IMR-90 (cell line): ENCODE measurements around the gene CD72. TPM values are rescaled to one million over a fixed set of nuclear protein-coding genes. Genes with fewer than 3 reads are reported as not detected.

Experiments
- ATAC-seq: fragments of 200-7000 bp; cut with Tn5 transposase; 2 replicates; pipeline ENCODE4 v1.9.1; 2020; ENCODE audit warnings: low read depth, mild to moderate bottlenecking, moderate library complexity
- BruUV-seq: library from RNA; stranded (reverse); fragments of 400-500 nt; replicated peaks from 2 replicates; lab custom pipeline; 2021; lab: Mats Ljungman, UMichigan
- CTCF ChIA-PET: fragments of 300-600 bp; formaldehyde crosslinking; extraction: SDS; loops from one replicate; lab custom pipeline; 2021; ENCODE audit warnings: antibody characterized with exemption; lab: Yijun Ruan, JAX
- POLR2A ChIA-PET: fragments of 300-600 bp; sonication (Branson Sonifier 250); formaldehyde crosslinking; loops from one replicate; lab custom pipeline; 2022; ENCODE audit warnings: antibody characterized with exemption; ENCODE audit not compliant: unreplicated experiment; lab: Charles Lee
- DNase-seq: peaks from one replicate; pipeline ENCODE4 v3.0.0; 2013
- H2AFZ ChIP-seq: replicated peaks from 2 replicates; pipeline ENCODE3; 2013; ENCODE audit warnings: low read length, mild to moderate bottlenecking; ENCODE audit not compliant: poor library complexity
- H2AK5ac ChIP-seq: 2 replicates; pipeline ENCODE4 v1.6.1; 2013; ENCODE audit warnings: low read depth, low read length, inconsistent platforms
- H2AK9ac ChIP-seq: replicated peaks from 2 replicates; pipeline ENCODE3; 2013; ENCODE audit warnings: mild to moderate bottlenecking, low read depth, low read length, moderate library complexity; ENCODE audit not compliant: poor library complexity
- H2BK120ac ChIP-seq: 2 replicates; pipeline ENCODE4 v1.6.1; 2013; ENCODE audit warnings: low read depth, low read length, inconsistent platforms
- H2BK15ac ChIP-seq: 3 replicates; pipeline ENCODE4 v1.6.1; 2013; ENCODE audit warnings: low read depth, low read length, inconsistent platforms
- H2BK20ac ChIP-seq: 2 replicates; pipeline ENCODE4 v1.6.1; 2013; ENCODE audit warnings: low read depth, mild to moderate bottlenecking, inconsistent platforms, low read length, moderate library complexity
- H2BK5ac ChIP-seq: 2 replicates; pipeline ENCODE4 v1.6.1; 2013; ENCODE audit warnings: mild to moderate bottlenecking, low read depth, low read length, inconsistent platforms; ENCODE audit not compliant: poor library complexity, severe bottlenecking
- H3K14ac ChIP-seq: replicated peaks from 2 replicates; pipeline ENCODE4 v1.6.1; 2013; ENCODE audit warnings: low read depth, low read length, inconsistent platforms
- H3K18ac ChIP-seq: 2 replicates; pipeline ENCODE4 v1.6.1; 2013; ENCODE audit warnings: low read depth, low read length, control low read depth
- H3K23ac ChIP-seq: 2 replicates; pipeline ENCODE4 v1.6.1; 2013; ENCODE audit warnings: low read depth, low read length, inconsistent platforms
- H3K27ac ChIP-seq: 2 replicates; pipeline ENCODE4 v1.5.1; 2013; ENCODE audit warnings: mild to moderate bottlenecking, control low read depth, low read length; ENCODE audit not compliant: insufficient read depth
- H3K27me3 ChIP-seq: 2 replicates; pipeline ENCODE4 v1.6.1; 2013; ENCODE audit warnings: low read length; ENCODE audit not compliant: control insufficient read depth, insufficient read depth
- H3K36me3 ChIP-seq: 2 replicates; pipeline ENCODE4 v1.6.1; 2013; ENCODE audit warnings: low read length, mixed read lengths; ENCODE audit not compliant: control insufficient read depth, insufficient read depth
- H3K4ac ChIP-seq: 2 replicates; pipeline ENCODE4 v1.6.1; 2013; ENCODE audit warnings: low read depth, low read length, inconsistent platforms
- H3K4me1 ChIP-seq: 2 replicates; pipeline ENCODE4 v1.6.1; 2013; ENCODE audit warnings: low read length, mixed read lengths; ENCODE audit not compliant: control insufficient read depth, insufficient read depth
- H3K4me2 ChIP-seq: 2 replicates; pipeline ENCODE4 v1.6.1; 2013; ENCODE audit warnings: low read depth, mild to moderate bottlenecking, control low read depth, low read length, moderate library complexity
- H3K4me3 ChIP-seq: 2 replicates; pipeline ENCODE4 v1.5.1; 2013; ENCODE audit warnings: low read depth, mild to moderate bottlenecking, control low read depth, low read length, moderate library complexity; ENCODE audit not compliant: insufficient read depth
- H3K56ac ChIP-seq: 2 replicates; pipeline ENCODE4 v1.6.1; 2013; ENCODE audit warnings: low read length, inconsistent platforms; ENCODE audit not compliant: insufficient read depth; ENCODE audit errors: extremely low read depth
- H3K79me1 ChIP-seq, 2 experiments: 2 replicates each; pipeline ENCODE4 v1.6.1; 2013; ENCODE audit warnings: low read length in 2 of 2, inconsistent platforms in 1 of 2, low read depth in 1 of 2
- H3K9ac ChIP-seq: 2 replicates; pipeline ENCODE4 v1.6.1; 2013; ENCODE audit warnings: low read depth, low read length, control low read depth
- H3K9me1 ChIP-seq: 2 replicates; pipeline ENCODE4 v1.6.1; 2013; ENCODE audit warnings: low read length, inconsistent platforms; ENCODE audit not compliant: insufficient read depth
- H3K9me3 ChIP-seq: 2 replicates; pipeline ENCODE4 v1.6.1; 2013; ENCODE audit warnings: low read length; ENCODE audit not compliant: control insufficient read depth, insufficient read depth
- H4K20me1 ChIP-seq: 2 replicates; pipeline ENCODE4 v1.6.1; 2013; ENCODE audit warnings: low read length, inconsistent platforms; ENCODE audit not compliant: insufficient read depth
- H4K5ac ChIP-seq: 2 replicates; pipeline ENCODE4 v1.6.1; 2013; ENCODE audit warnings: mild to moderate bottlenecking, low read depth, low read length, control low read depth
- H4K8ac ChIP-seq, 2 experiments: 2 replicates each; pipeline ENCODE4 v1.6.1; 2013; ENCODE audit warnings: low read depth in 2 of 2, low read length in 2 of 2, control low read depth in 1 of 2, inconsistent platforms in 1 of 2
- H4K91ac ChIP-seq: 2 replicates; pipeline ENCODE4 v1.6.1; 2013; ENCODE audit warnings: low read depth, low read length, inconsistent platforms; ENCODE audit not compliant: insufficient read depth
- BHLHE40 ChIP-seq: fragments of 150-350 bp; IDR thresholded peaks from 2 replicates; pipeline ENCODE4 v1.6.1; 2016; ENCODE audit warnings: mild to moderate bottlenecking, low read depth, low read length
- CEBPB ChIP-seq: IDR thresholded peaks from 2 replicates; pipeline ENCODE4 v1.6.1; 2012; ENCODE audit warnings: low read depth, low read length, improper control_type of control experiment
- CHD1 ChIP-seq: IDR thresholded peaks from 2 replicates; pipeline ENCODE4 v1.6.1; 2012; ENCODE audit warnings: low read depth, low read length, improper control_type of control experiment
- MAFK ChIP-seq: IDR thresholded peaks from 2 replicates; pipeline ENCODE4 v1.6.1; 2012; ENCODE audit warnings: low read depth, low read length, improper control_type of control experiment
- MAZ ChIP-seq: IDR thresholded peaks from 2 replicates; pipeline ENCODE4 v1.6.1; 2012; ENCODE audit warnings: low read depth, mild to moderate bottlenecking, low read length, improper control_type of control experiment, moderate library complexity, borderline replicate concordance
- MXI1 ChIP-seq: IDR thresholded peaks from 2 replicates; pipeline ENCODE4 v1.6.1; 2012; ENCODE audit warnings: low read depth, mild to moderate bottlenecking, low read length, moderate library complexity, borderline replicate concordance
- NFE2L2 ChIP-seq: fragments of 150-350 bp; IDR thresholded peaks from 2 replicates; pipeline ENCODE4 v1.6.1; 2016; ENCODE audit warnings: low read depth, mild to moderate bottlenecking, low read length
- POLR2A ChIP-seq: IDR thresholded peaks from 2 replicates; pipeline ENCODE4 v1.6.1; 2012; ENCODE audit warnings: mild to moderate bottlenecking, low read depth, low read length
- RAD21 ChIP-seq: IDR thresholded peaks from 2 replicates; pipeline ENCODE4 v1.6.1; 2012; ENCODE audit warnings: low read length, improper control_type of control experiment
- RCOR1 ChIP-seq: IDR thresholded peaks from 2 replicates; pipeline ENCODE4 v1.6.1; 2012; ENCODE audit warnings: mild to moderate bottlenecking, low read length, improper control_type of control experiment; ENCODE audit not compliant: insufficient replicate concordance
- RFX5 ChIP-seq: IDR thresholded peaks from 2 replicates; pipeline ENCODE4 v1.8.0; 2012; ENCODE audit warnings: low read depth, mild to moderate bottlenecking, low read length, moderate library complexity
- SMC3 ChIP-seq: fragments of 150-350 bp; IDR thresholded peaks from 2 replicates; pipeline ENCODE4 v1.6.1; 2016; ENCODE audit warnings: low read depth, mild to moderate bottlenecking, antibody characterized with exemption, low read length, moderate library complexity
- WGBS, 2 experiments: methylation state at CpG; one replicate each; pipeline versions ENCODE4 v1.1.5 to v1.1.7; 2013; ENCODE audit warnings: missing lambda C conversion rate in 2 of 2; ENCODE audit not compliant: insufficient read length in 1 of 2; ENCODE audit errors: extremely low coverage in 2 of 2; 5-methylcytosine and 5-hydroxymethylcytosine counted together
- dilution Hi-C: fragments of 300-500 bp; cut with HindIII; formaldehyde crosslinking; loops from one replicate; pipeline ENCODE4 v1.14.3; 2018; ENCODE audit warnings: low sequenced_read_pairs; ENCODE audit not compliant: unreplicated experiment
- in situ Hi-C: fragments of 300-500 bp; cut with MboI; formaldehyde crosslinking; loops from 3 replicates; pipeline ENCODE4 v1.14.3; 2019; ENCODE audit warnings: low sequenced_read_pairs, inconsistent platforms, mixed read lengths
- intact Hi-C: fragments of 100-400 bp; cut with micrococcal nuclease; formaldehyde crosslinking; loops from 2 replicates; pipeline ENCODE4 v1.10.0; 2022
- polyA plus RNA-seq, 3 experiments: library from polyadenylated mRNA; depleted of rRNA; stranded (reverse); fragments of >200 nt; gene quantifications; 2 replicates each; pipeline ENCODE4 v1.2.3, GENCODE V29; 2012; ENCODE audit warnings: low replicate concordance in 1 of 3
- total RNA-seq: library from RNA; depleted of rRNA; stranded (reverse); fragments of >200 nt; gene quantifications from 2 replicates; pipeline ENCODE4 v1.2.3, GENCODE V29; 2012
- TF ChIP-seq, protein P1 (sequence below): conservative IDR thresholded peaks from 2 replicates; pipeline ENCODE4 v1.5.1; 2012; ENCODE audit warnings: mild to moderate bottlenecking, low read depth, low read length, improper control_type of control experiment
- TF ChIP-seq, protein P2 (sequence below): fragments of 150-350 bp; IDR thresholded peaks from 2 replicates; pipeline ENCODE4 v1.6.1; 2017; ENCODE audit warnings: mild to moderate bottlenecking, antibody characterized with exemption, low read length, low read depth
- TF ChIP-seq, protein P3 (sequence below): fragments of 150-350 bp; IDR thresholded peaks from 2 replicates; pipeline ENCODE4 v1.6.1; 2016; ENCODE audit warnings: low read depth, mild to moderate bottlenecking, low read length, moderate library complexity, borderline replicate concordance

CD72 gene
- total and polyA plus RNA-seq, 2 of the 4 experiments (the other 2 are of a cell fraction): 0.36 to 0.58 TPM

DNA sequence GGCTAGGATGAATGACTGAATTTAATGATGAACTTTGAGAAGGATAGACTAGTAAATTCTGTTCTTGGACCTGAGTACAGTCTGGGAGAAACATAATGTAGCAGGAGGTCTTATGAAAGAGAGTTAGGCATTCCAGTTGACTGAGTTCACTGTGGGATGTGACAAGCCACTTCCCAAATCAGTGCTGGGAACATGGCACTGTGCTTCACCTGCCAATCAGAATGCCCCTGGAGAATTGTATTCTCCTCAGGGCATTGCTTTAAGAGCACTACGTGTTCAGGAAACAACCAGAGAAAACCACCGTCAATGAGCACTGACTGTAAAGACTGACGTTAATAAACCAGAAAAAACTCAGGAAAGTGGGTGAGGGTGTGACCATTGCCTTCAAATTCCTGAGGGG, 41.1 kb upstream of the CD72 start:
- peak overlapping the region; percentile 85; the same call in 1 of the 2 replicates for H3K9ac ChIP-seq
- H3K23ac ChIP-seq: peak overlapping the region; percentile 78; the same call in 1 of the 2 replicates
- WGBS, 2 experiments: 79% methylated on average over 3 of the region's 3 CpGs; no CpG with 5 or more reads in 1 of the 2 experiments
- intact Hi-C loops (loop anchor here (5.0 to 10.0 kb wide), 4 partner anchors 33 to 175 kb away; partner anchors contain the start of genes HINT2 and SPAG8), in situ Hi-C loops (loop anchor here (10.0 kb wide), 1 partner anchor 155 kb away; no protein-coding TSS in a partner anchor), dilution Hi-C loops (no loop called here)
- H4K8ac ChIP-seq: no peak overlapping the region
- no TSS peak for BruUV-seq
- H3K4me2 ChIP-seq: peak overlapping the region; percentile 70
- H2AK9ac ChIP-seq: no peak overlapping the region
- H4K5ac ChIP-seq: no peak overlapping the region
- peaks cover 10% of the 10 kb centered on the region for H3K4me1 ChIP-seq
- H3K27ac ChIP-seq: no peak overlapping the region
- DNase-seq (peak; percentile 49), ATAC-seq (no peak)
- no peak overlapping the region for H2BK120ac ChIP-seq
- peak overlapping the region; percentile 78; the same call in 1 of the 2 replicates for H3K4me3 ChIP-seq
- H2BK15ac ChIP-seq: peak overlapping the region; percentile 5; the same call in 1 of the 3 replicates
- ChIA-PET CTCF (interaction anchor here (0.8 to 3.1 kb wide), 5 partner anchors 11 to 131 kb away, joined by 3 to 19 read pairs (median 3); no protein-coding TSS in a partner anchor), POLR2A (no interaction called here)
- H2AK5ac ChIP-seq: peak overlapping the region; percentile 20; the same call in 1 of the 2 replicates
- H2BK5ac ChIP-seq: peak overlapping the region; percentile 87
- no peaks in the 10 kb centered on the region for H3K9me3 ChIP-seq
- H3K36me3 ChIP-seq: peaks cover 11% of the 10 kb centered on the region
- H3K14ac ChIP-seq: peak overlapping the region; percentile 94; the same call in 1 of the 2 replicates
- peak overlapping the region; percentile 18; the same call in 1 of the 2 replicates for H2BK20ac ChIP-seq
- H3K79me1 ChIP-seq: peaks cover 22 to 53% of the 10 kb centered on the region in 2 experiments; a peak in 3 of 4 replicates
- H2AFZ ChIP-seq: no peak overlapping the region
- H4K91ac ChIP-seq: no peak overlapping the region; the same call in 1 of the 2 replicates
- H3K27me3 ChIP-seq: no peaks in the 10 kb centered on the region
- no peak overlapping the region for H3K18ac ChIP-seq
- peaks cover 3% of the 10 kb centered on the region; the same call in 1 of the 2 replicates for H4K20me1 ChIP-seq
- H3K9me1 ChIP-seq: peaks cover 6% of the 10 kb centered on the region
- peak overlapping the region; percentile 92; the same call in 1 of the 2 replicates for H3K4ac ChIP-seq
- H3K56ac ChIP-seq: 0 out of 2 replicates have a peak overlapping the region, but pooled peaks have one; percentile 80
- TF ChIP-seq RFX5: no peak
- TF ChIP-seq CHD1: no peak
- TF ChIP-seq BHLHE40: no peak
- TF ChIP-seq POLR2A: no peak
- no peak for TF ChIP-seq RAD21
- TF ChIP-seq RCOR1: no peak
- no peak for TF ChIP-seq CEBPB
- TF ChIP-seq NFE2L2: no peak
- TF ChIP-seq, protein P1, sequence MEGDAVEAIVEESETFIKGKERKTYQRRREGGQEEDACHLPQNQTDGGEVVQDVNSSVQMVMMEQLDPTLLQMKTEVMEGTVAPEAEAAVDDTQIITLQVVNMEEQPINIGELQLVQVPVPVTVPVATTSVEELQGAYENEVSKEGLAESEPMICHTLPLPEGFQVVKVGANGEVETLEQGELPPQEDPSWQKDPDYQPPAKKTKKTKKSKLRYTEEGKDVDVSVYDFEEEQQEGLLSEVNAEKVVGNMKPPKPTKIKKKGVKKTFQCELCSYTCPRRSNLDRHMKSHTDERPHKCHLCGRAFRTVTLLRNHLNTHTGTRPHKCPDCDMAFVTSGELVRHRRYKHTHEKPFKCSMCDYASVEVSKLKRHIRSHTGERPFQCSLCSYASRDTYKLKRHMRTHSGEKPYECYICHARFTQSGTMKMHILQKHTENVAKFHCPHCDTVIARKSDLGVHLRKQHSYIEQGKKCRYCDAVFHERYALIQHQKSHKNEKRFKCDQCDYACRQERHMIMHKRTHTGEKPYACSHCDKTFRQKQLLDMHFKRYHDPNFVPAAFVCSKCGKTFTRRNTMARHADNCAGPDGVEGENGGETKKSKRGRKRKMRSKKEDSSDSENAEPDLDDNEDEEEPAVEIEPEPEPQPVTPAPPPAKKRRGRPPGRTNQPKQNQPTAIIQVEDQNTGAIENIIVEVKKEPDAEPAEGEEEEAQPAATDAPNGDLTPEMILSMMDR: no peak
- no peak for TF ChIP-seq MAFK
- no peak for TF ChIP-seq MAZ
- TF ChIP-seq, protein P2, sequence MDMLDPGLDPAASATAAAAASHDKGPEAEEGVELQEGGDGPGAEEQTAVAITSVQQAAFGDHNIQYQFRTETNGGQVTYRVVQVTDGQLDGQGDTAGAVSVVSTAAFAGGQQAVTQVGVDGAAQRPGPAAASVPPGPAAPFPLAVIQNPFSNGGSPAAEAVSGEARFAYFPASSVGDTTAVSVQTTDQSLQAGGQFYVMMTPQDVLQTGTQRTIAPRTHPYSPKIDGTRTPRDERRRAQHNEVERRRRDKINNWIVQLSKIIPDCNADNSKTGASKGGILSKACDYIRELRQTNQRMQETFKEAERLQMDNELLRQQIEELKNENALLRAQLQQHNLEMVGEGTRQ: no peak
- TF ChIP-seq, protein P3, sequence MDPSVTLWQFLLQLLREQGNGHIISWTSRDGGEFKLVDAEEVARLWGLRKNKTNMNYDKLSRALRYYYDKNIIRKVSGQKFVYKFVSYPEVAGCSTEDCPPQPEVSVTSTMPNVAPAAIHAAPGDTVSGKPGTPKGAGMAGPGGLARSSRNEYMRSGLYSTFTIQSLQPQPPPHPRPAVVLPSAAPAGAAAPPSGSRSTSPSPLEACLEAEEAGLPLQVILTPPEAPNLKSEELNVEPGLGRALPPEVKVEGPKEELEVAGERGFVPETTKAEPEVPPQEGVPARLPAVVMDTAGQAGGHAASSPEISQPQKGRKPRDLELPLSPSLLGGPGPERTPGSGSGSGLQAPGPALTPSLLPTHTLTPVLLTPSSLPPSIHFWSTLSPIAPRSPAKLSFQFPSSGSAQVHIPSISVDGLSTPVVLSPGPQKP: no peak
- no peak for TF ChIP-seq MXI1
- TF ChIP-seq SMC3: no peak
